HPDE6-E6E7 (cell line): Measurements from ENCODE around the gene MIS18A.
"Not testable (repeated sequence)": the region's sequence is repeated elsewhere in the genome, so short reads cannot be mapped to it uniquely, and the experiment has no call there.

Experiments
- DNase-seq: peaks from one replicate; pipeline ENCODE4 v3.0.0; 2011; ENCODE audit warnings: missing footprints; ENCODE audit errors: extremely low spot score

MIS18A gene

GRCh38 chr21:32278518-32279376 lies at the start of gene MIS18A:
Gene MIS18A (minus strand): TSS chr21:32279049. CDS start chr21:32279014, 35 bp downstream.
- peak; percentile 94 for DNase-seq

- no peak for DNase-seq
These were observed 49.7 kb upstream of the MIS18A start for GRCh38 chr21:32328595-32328994.

GRCh38 chr21:32325706-32326105 lies 46.9 kb upstream of the MIS18A start:
- DNase-seq, result no peak

GRCh38 chr21:32322676-32323075 lies 43.8 kb upstream of the MIS18A start:
- no peak for DNase-seq

- DNase-seq, result no peak
These were observed 43.3 kb upstream of the MIS18A start for GRCh38 chr21:32322103-32322502.

GRCh38 chr21:32321480-32321879 lies 42.6 kb upstream of the MIS18A start:
- DNase-seq, result no peak

- no peak for DNase-seq
These were observed 41.9 kb upstream of the MIS18A start for GRCh38 chr21:32320726-32321125.

GRCh38 chr21:32320059-32320458 lies 41.2 kb upstream of the MIS18A start:
- DNase-seq, result no peak

- no peak for DNase-seq
These were observed 40.2 kb upstream of the MIS18A start for GRCh38 chr21:32319012-32319411.

GRCh38 chr21:32317726-32318125 lies 38.9 kb upstream of the MIS18A start:
- no peak for DNase-seq

GRCh38 chr21:32316361-32317215 lies 37.7 kb upstream of the MIS18A start:
- DNase-seq, result no peak

GRCh38 chr21:32315511-32316281 lies 36.8 kb upstream of the MIS18A start:
- no peak for DNase-seq

- DNase-seq, result no peak
These were observed 36.0 kb upstream of the MIS18A start for GRCh38 chr21:32314806-32315205.

- no peak for DNase-seq
These were observed 34.1 kb upstream of the MIS18A start for GRCh38 chr21:32312976-32313375.

- DNase-seq, result no peak
These were observed 33.5 kb upstream of the MIS18A start for GRCh38 chr21:32312326-32312725.

GRCh38 chr21:32311621-32312020 lies 32.8 kb upstream of the MIS18A start:
- DNase-seq, result no peak

- DNase-seq, result not testable (repeated sequence)
These were observed 32.1 kb upstream of the MIS18A start for GRCh38 chr21:32310976-32311375.

- no peak for DNase-seq
These were observed 31.1 kb upstream of the MIS18A start for GRCh38 chr21:32309906-32310460.

GRCh38 chr21:32308696-32309095 lies 29.8 kb upstream of the MIS18A start:
- no peak for DNase-seq

- DNase-seq, result no peak
These were observed 28.9 kb upstream of the MIS18A start for GRCh38 chr21:32307706-32308105.

- no peak for DNase-seq
These were observed 27.4 kb upstream of the MIS18A start for GRCh38 chr21:32306021-32306780.
